CD8-positive, alpha-beta memory T cell (primary cell): ENCODE results near the gene RPSA. TPM values are rescaled to one million over a fixed set of nuclear protein-coding genes. Genes with fewer than 3 reads are reported as not detected.

Experiments used
- CTCF ChIA-PET: fragments of 350-600 bp; sonication (Branson Sonifier 250); formaldehyde crosslinking; loops from one replicate; lab custom pipeline; 2021; ENCODE audit warnings: antibody characterized with exemption; lab: Charles Lee
- POLR2A ChIA-PET: fragments of 350-600 bp; sonication (Branson Sonifier 250); formaldehyde crosslinking; loops from one replicate; lab custom pipeline; 2021; ENCODE audit warnings: antibody characterized with exemption; lab: Charles Lee
- DNase-seq, 5 donors: peaks; one replicate each; pipeline versions ENCODE4 v3.0.0 to v3.0.0-alpha.2; 2020 to 2022; ENCODE audit warnings: mixed read lengths in 1 of 5
- H3K27ac ChIP-seq: one replicate; pipeline ENCODE4 v1.7.0; 2013; ENCODE audit warnings: low read depth, mild to moderate bottlenecking, low read length, moderate library complexity
- H3K27me3 ChIP-seq: 2 replicates; pipeline ENCODE4 v1.7.0; 2013; ENCODE audit warnings: low read length, mild to moderate bottlenecking; ENCODE audit not compliant: insufficient read depth, poor library complexity, severe bottlenecking
- H3K36me3 ChIP-seq: 2 replicates; pipeline ENCODE4 v1.7.0; 2013; ENCODE audit warnings: mild to moderate bottlenecking, low read length, moderate library complexity; ENCODE audit not compliant: insufficient read depth
- H3K4me1 ChIP-seq: 2 replicates; pipeline ENCODE4 v1.7.0; 2013; ENCODE audit warnings: mild to moderate bottlenecking, low read length, moderate library complexity; ENCODE audit not compliant: insufficient read depth
- H3K4me3 ChIP-seq: 2 replicates; pipeline ENCODE4 v1.7.0; 2013; ENCODE audit warnings: mild to moderate bottlenecking, low read length
- H3K9me3 ChIP-seq: 2 replicates; pipeline ENCODE4 v1.7.0; 2013; ENCODE audit warnings: mild to moderate bottlenecking, low read length
- H3K27ac Mint-ChIP-seq, 8 donors: one replicate each; pipeline ENCODE4 v1.8.0; 2020 to 2021; ENCODE audit warnings: mixed read lengths in 8 of 8, mild to moderate bottlenecking in 6 of 8, inconsistent platforms in 3 of 8, moderate library complexity in 3 of 8
- H3K27me3 Mint-ChIP-seq, 2 donors: one replicate each; pipeline ENCODE4 v1.8.0; 2020 to 2021; ENCODE audit warnings: mixed read lengths in 2 of 2, mild to moderate bottlenecking in 1 of 2, moderate library complexity in 1 of 2
- H3K36me3 Mint-ChIP-seq, 3 donors: one replicate each; pipeline ENCODE4 v1.8.0; 2020 to 2021; ENCODE audit warnings: mixed read lengths in 3 of 3, inconsistent platforms in 1 of 3, mild to moderate bottlenecking in 1 of 3
- H3K4me1 Mint-ChIP-seq, 3 donors: one replicate each; pipeline ENCODE4 v1.8.0; 2020 to 2021; ENCODE audit warnings: mixed read lengths in 3 of 3, inconsistent platforms in 1 of 3, mild to moderate bottlenecking in 1 of 3
- H3K4me3 Mint-ChIP-seq, 7 donors: one replicate each; pipeline ENCODE4 v1.8.0; 2020 to 2021; ENCODE audit warnings: mixed read lengths in 7 of 7, mild to moderate bottlenecking in 6 of 7, moderate library complexity in 4 of 7, inconsistent platforms in 2 of 7
- H3K9me3 Mint-ChIP-seq, 5 donors: one replicate each; pipeline ENCODE4 v1.8.0; 2020 to 2022; ENCODE audit warnings: mixed read lengths in 5 of 5, mild to moderate bottlenecking in 3 of 5, moderate library complexity in 2 of 5, inconsistent platforms in 1 of 5
- polyA plus RNA-seq: library from polyadenylated mRNA; unstranded; fragments of 300-500 nt; fragmentation: Illumina TruSeq; gene quantifications from one replicate; pipeline ENCODE4 v1.2.3, GENCODE V29; 2021
- total RNA-seq, 2 experiments: library from RNA; stranded (reverse); gene quantifications; one replicate each; pipeline ENCODE4 v1.2.3, GENCODE V29; 2021

The RPSA gene
- total and polyA plus RNA-seq, 3 experiments from 2014 or later: 1,046 to 2,518 (median 2,459) TPM

- Mint-ChIP-seq H3K27me3 (peaks cover 1 to 12% of the 10 kb centered on the region in 2 donors), H3K36me3 (no peaks in the 10 kb centered on the region), H3K4me1 (no peaks in the 10 kb centered on the region), H3K4me3 (no peak overlapping the region), H3K9me3 (no peaks in the 10 kb centered on the region), H3K27ac (peak overlapping the region in 2 of 8 donors; percentile 26 to 65)
- POLR2A ChIA-PET: no interaction called here
- Histone ChIP-seq H3K9me3 (no peaks in the 10 kb centered on the region), H3K36me3 (no peaks in the 10 kb centered on the region), H3K27ac (no peak overlapping the region), H3K27me3 (no peaks in the 10 kb centered on the region), H3K4me3 (no peak overlapping the region), H3K4me1 (no peaks in the 10 kb centered on the region)
- no peak for DNase-seq
- CTCF ChIA-PET: interaction anchor here (0.8 kb wide), 1 partner anchor 12 kb away, joined by 3 read pairs; no protein-coding TSS in a partner anchor
Observed at GRCh38 chr3:39435006-39435748, 28.7 kb downstream of the RPSA start.

- Histone ChIP-seq H3K36me3 (no peaks in the 10 kb centered on the region), H3K4me1 (no peaks in the 10 kb centered on the region), H3K9me3 (no peaks in the 10 kb centered on the region), H3K27me3 (no peaks in the 10 kb centered on the region), H3K4me3 (no peak overlapping the region), H3K27ac (no peak overlapping the region)
- no peak for DNase-seq
- Mint-ChIP-seq H3K27me3 (peaks cover 0 to 2% of the 10 kb centered on the region in 2 donors), H3K4me3 (peak overlapping the region in 1 of 7 donors; percentile 61), H3K4me1 (no peaks in the 10 kb centered on the region), H3K36me3 (no peaks in the 10 kb centered on the region), H3K27ac (no peak overlapping the region), H3K9me3 (no peaks in the 10 kb centered on the region)
- ChIA-PET POLR2A (no interaction called here), CTCF (interaction anchor here (0.8 kb wide), 1 partner anchor 9 kb away, joined by 4 read pairs; no protein-coding TSS in a partner anchor)
Observed at GRCh38 chr3:39438880-39439279, 32.4 kb downstream of the RPSA start.

GRCh38 chr3:39440316-39440715 is 33.8 kb downstream of the RPSA start:
- Histone ChIP-seq H3K9me3 (no peaks in the 10 kb centered on the region), H3K4me1 (no peaks in the 10 kb centered on the region), H3K27me3 (no peaks in the 10 kb centered on the region), H3K36me3 (no peaks in the 10 kb centered on the region), H3K27ac (no peak overlapping the region), H3K4me3 (no peak overlapping the region)
- H3K4me1 Mint-ChIP-seq: no peaks in the 10 kb centered on the region
- ChIA-PET POLR2A (no interaction called here), CTCF (interaction anchor here (0.9 kb wide), 1 partner anchor 23 kb away, joined by 3 read pairs; no protein-coding TSS in a partner anchor)
- DNase-seq: no peak
- H3K36me3 Mint-ChIP-seq: no peaks in the 10 kb centered on the region
- no peak overlapping the region for H3K27ac Mint-ChIP-seq
- H3K9me3 Mint-ChIP-seq: no peaks in the 10 kb centered on the region
- peaks cover 0 to 10% of the 10 kb centered on the region in 2 donors for H3K27me3 Mint-ChIP-seq
- H3K4me3 Mint-ChIP-seq: peak overlapping the region in 1 of 7 donors; percentile 83

GRCh38 chr3:39443530-39443929 is 37.0 kb downstream of the RPSA start:
- no peak overlapping the region for H3K27ac Mint-ChIP-seq
- H3K27me3 Mint-ChIP-seq: peaks cover 0 to 14% of the 10 kb centered on the region in 2 donors
- no peak overlapping the region for H3K27ac ChIP-seq
- H3K4me3 ChIP-seq: no peak overlapping the region
- H3K36me3 Mint-ChIP-seq: no peaks in the 10 kb centered on the region
- POLR2A ChIA-PET: no interaction called here
- H3K36me3 ChIP-seq: no peaks in the 10 kb centered on the region
- H3K9me3 ChIP-seq: no peaks in the 10 kb centered on the region
- DNase-seq: no peak
- H3K4me1 Mint-ChIP-seq: no peaks in the 10 kb centered on the region
- no peaks in the 10 kb centered on the region for H3K27me3 ChIP-seq
- no peaks in the 10 kb centered on the region for H3K9me3 Mint-ChIP-seq
- CTCF ChIA-PET: interaction anchor here (1.0 kb wide), 1 partner anchor 9 kb away, joined by 3 read pairs; no protein-coding TSS in a partner anchor
- no peaks in the 10 kb centered on the region for H3K4me1 ChIP-seq
- no peak overlapping the region for H3K4me3 Mint-ChIP-seq

GRCh38 chr3:39445927-39446326 is 39.4 kb downstream of the RPSA start:
- CTCF ChIA-PET: interaction anchor here (1.1 to 4.0 kb wide), 3 partner anchors 29 to 39 kb away, joined by 3 to 24 read pairs (median 7); partner anchors contain the start of gene RPSA
- Histone ChIP-seq H3K4me3 (no peak overlapping the region), H3K4me1 (no peaks in the 10 kb centered on the region), H3K27ac (no peak overlapping the region), H3K36me3 (no peaks in the 10 kb centered on the region), H3K9me3 (no peaks in the 10 kb centered on the region), H3K27me3 (no peaks in the 10 kb centered on the region)
- POLR2A ChIA-PET: no interaction called here
- Mint-ChIP-seq H3K4me1 (no peaks in the 10 kb centered on the region), H3K4me3 (no peak overlapping the region), H3K27me3 (peaks cover 0 to 14% of the 10 kb centered on the region in 2 donors), H3K36me3 (no peaks in the 10 kb centered on the region), H3K27ac (no peak overlapping the region), H3K9me3 (no peaks in the 10 kb centered on the region)
- DNase-seq: no peak

- no peak overlapping the region for H3K4me3 ChIP-seq
- Mint-ChIP-seq H3K4me1 (no peaks in the 10 kb centered on the region), H3K27me3 (peaks cover 0 to 14% of the 10 kb centered on the region in 2 donors), H3K36me3 (no peaks in the 10 kb centered on the region), H3K4me3 (no peak overlapping the region), H3K9me3 (no peaks in the 10 kb centered on the region), H3K27ac (no peak overlapping the region)
- H3K27me3 ChIP-seq: no peaks in the 10 kb centered on the region
- H3K9me3 ChIP-seq: no peaks in the 10 kb centered on the region
- no peak for DNase-seq
- H3K36me3 ChIP-seq: no peaks in the 10 kb centered on the region
- POLR2A ChIA-PET: interaction anchor here (1.0 kb wide), 1 partner anchor 38 kb away, joined by 3 read pairs; no protein-coding TSS in a partner anchor
- no peaks in the 10 kb centered on the region for H3K4me1 ChIP-seq
- CTCF ChIA-PET: interaction anchor here (1.1 to 4.0 kb wide), 4 partner anchors 11 to 39 kb away, joined by 3 to 24 read pairs (median 5); partner anchors contain the start of gene RPSA
- H3K27ac ChIP-seq: no peak overlapping the region
Observed at GRCh38 chr3:39446444-39446843, 39.9 kb downstream of the RPSA start.

- Mint-ChIP-seq H3K27me3 (peaks cover 0 to 14% of the 10 kb centered on the region in 2 donors), H3K4me3 (no peak overlapping the region), H3K36me3 (no peaks in the 10 kb centered on the region), H3K27ac (no peak overlapping the region), H3K4me1 (no peaks in the 10 kb centered on the region), H3K9me3 (no peaks in the 10 kb centered on the region)
- no peaks in the 10 kb centered on the region for H3K9me3 ChIP-seq
- H3K27me3 ChIP-seq: no peaks in the 10 kb centered on the region
- H3K36me3 ChIP-seq: no peaks in the 10 kb centered on the region
- no peak overlapping the region for H3K4me3 ChIP-seq
- no peak overlapping the region for H3K27ac ChIP-seq
- peak; percentile 38 to 63 (median 43) for DNase-seq
- POLR2A ChIA-PET: interaction anchor here (1.0 kb wide), 1 partner anchor 40 kb away, joined by 3 read pairs; no protein-coding TSS in a partner anchor
- no peaks in the 10 kb centered on the region for H3K4me1 ChIP-seq
- CTCF ChIA-PET: interaction anchor here (0.7 to 4.0 kb wide), 12 partner anchors 8 to 873 kb away, joined by 3 to 24 read pairs (median 4); partner anchors contain the start of genes MOBP and RPSA
Observed at GRCh38 chr3:39447637-39448483, 41.3 kb downstream of the RPSA start.
